Activated T-helper 1 cell treated with anti-CD3 and anti-CD28 coated beads, Interleukin-2, amount 50 U/mL, for 16 hours (primary cell): Measurements from ENCODE around the gene CASP1.

Experiments used
- DNase-seq, 2 donors: peaks; one replicate each; pipeline ENCODE4 v3.0.0-alpha.2; 2020; ENCODE audit warnings: low read depth in 1 of 2, low spot score in 1 of 2

CASP1 gene

GRCh38 chr11:104992781-104993180 is 42.2 kb downstream of the CASP1 start:
- no peak for DNase-seq

GRCh38 chr11:104991994-104992393 is 43.0 kb downstream of the CASP1 start:
- no peak for DNase-seq

- no peak for DNase-seq
These were observed 50.1 kb downstream of the CASP1 start for GRCh38 chr11:104984808-104985207.

- DNase-seq: no peak
These were observed 55.1 kb downstream of the CASP1 start for GRCh38 chr11:104979839-104980238.
